ENCODE data around the gene ZNF81.
"Not testable (repeated sequence)": the region's sequence is repeated elsewhere in the genome, so short reads cannot be mapped to it uniquely, and the experiment has no call there.

Gene ZNF81

DNA sequence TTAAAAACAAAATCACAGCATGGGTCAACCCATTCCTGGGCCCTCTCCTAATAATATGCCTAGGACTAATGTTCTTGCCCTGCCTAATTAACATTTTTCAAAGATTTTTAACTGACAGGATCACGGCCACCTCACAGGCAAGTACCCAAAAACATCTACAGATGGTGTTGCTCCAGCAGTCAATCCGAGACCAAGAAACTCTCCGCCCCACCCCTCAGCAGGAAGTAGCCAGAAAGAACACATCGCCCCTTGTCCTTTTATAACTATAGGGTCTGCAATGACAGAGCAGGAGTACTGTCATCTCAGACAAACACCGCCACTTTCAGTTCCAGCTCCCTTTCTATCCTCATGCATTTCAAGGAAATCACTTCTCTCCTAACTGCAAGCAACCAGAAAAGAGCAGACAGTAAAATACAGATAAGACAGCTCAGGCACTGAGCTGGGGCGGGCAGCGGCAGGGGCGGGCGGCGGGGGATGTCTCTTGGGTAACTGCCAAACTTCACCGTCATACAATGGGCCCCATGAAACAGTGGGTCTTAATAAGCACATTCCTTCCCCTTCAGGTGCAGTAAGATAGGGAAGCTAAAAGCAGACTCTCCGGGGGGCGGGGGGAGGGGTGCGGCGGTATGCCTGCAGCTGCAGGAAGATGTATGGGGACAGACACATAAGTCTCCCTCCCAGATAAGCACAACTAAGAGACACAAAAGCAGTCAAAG, 99.7 kb downstream of the ZNF81 start:
- DNase-seq (ENCODE audit: low spot score) = no peak

DNA sequence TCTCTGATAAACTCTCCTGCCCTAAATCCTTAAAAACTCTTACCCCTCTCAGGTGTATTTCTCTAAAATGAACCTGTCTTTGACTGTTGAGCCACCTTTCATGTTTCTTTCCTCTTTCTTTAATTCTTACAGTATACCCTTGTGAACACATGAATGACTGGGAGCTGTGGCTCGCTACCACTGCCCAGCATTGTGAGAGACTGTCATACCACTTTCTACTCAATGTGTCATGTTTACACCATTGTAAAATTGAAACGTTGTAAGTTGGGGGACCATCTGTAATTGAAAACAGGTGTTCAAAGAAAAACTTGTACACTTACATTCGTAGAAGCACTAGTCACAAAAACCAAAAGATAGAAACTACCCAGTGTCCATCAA, 100.2 kb downstream of the ZNF81 start:
- no peak for DNase-seq (ENCODE audit: low spot score)

DNA sequence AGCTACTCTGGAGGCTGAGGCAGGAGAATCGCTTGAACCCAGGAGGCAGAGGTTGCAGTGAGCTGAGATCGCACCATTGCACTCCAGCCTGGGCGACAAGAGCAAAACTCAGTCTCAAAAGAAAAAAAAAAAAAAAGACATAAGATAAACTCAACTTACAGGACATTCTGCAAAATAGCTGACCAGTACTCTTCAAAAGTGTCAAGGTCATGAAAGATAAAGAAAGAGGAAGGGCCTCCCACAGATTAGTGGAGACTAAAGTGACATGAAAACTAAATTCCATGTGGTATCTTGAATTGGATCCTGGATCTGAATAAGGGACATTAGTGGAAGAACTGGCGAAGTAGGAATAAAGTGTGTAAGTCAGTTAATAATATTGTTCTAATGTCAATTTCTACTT, 103.7 kb downstream of the ZNF81 start:
- no peak for DNase-seq (ENCODE audit: low spot score)

DNA sequence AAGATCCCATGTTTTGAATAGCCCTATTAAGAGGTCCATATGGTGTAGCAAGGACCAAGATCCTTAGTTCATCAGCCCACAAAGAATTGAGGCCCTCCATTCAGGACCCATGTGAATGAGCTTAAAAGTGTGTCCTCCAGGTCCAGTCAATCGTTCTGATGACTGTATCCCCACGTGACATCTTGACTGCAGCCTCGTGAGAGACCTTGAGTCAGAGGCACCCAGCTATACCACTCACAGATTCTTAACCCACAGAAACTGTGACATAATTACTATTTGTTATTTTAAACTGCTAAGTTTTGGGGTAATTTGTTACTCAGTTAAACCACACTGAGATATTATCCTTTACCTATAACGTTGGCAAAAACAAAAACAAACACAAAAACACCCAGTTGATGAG, 104.7 kb downstream of the ZNF81 start:
- DNase-seq (ENCODE audit: low spot score) = no peak

DNA sequence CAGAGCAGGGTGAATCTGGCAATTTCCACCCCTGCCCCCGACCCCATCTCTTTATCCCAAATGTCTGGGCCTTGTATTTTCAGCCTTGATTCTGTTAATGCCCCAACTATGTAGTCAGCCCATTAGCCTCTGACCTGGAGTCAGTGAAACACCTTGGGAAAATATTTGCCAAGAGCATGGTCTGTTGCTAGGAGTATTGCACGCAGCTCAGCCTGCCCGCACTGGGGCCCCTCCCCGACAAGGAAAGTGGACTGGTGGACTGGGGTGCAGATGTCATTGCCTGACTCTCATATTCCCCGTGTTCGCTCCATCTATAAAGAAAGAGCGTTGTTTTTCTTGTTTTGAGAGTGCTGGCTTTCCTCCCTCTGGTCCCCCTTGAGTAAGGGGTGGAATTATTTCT, 118.6 kb downstream of the ZNF81 start:
- not testable (repeated sequence) for DNase-seq (ENCODE audit: low spot score)

DNA sequence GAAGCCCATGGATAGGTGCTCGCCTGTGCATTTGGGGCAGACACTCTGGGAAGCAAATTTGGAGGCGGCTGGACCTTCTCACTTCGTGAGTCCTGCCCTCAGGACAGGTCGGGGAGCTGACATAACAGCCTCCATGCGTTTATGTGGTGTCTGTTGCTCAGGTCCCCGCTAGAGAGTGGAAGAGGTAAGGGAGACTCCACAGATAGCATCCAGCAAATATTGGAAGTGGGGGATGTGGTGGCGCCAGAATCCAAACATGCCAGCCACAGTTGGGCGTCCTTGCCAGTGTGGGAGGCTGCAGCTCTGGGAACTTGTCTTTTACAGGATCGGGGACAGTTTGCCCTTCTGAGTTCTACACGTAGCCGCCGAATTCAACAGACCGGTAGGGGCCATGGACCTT, 119.3 kb downstream of the ZNF81 start:
- DNase-seq (ENCODE audit: low spot score) = no peak

DNA sequence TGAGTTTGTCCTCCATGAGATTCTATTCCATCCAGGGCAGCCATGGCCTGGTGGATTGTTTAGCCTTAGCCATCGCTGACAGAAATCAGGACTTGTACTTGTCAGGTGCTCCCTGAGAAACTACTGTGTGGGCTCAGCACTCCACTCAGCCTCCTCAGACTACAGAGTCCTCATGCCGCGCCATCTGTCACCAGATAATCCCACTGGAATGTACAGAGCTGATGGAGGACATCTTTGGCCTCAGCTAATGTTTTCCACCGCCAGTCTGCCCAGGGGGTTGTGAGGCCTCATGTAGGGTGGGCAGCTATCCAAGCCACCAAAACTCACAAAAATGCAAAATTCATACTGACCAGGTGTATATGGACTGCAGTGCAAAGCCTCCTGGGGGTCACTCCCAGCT, 121.5 kb downstream of the ZNF81 start:
- not testable (repeated sequence) for DNase-seq (ENCODE audit: low spot score)

DNA sequence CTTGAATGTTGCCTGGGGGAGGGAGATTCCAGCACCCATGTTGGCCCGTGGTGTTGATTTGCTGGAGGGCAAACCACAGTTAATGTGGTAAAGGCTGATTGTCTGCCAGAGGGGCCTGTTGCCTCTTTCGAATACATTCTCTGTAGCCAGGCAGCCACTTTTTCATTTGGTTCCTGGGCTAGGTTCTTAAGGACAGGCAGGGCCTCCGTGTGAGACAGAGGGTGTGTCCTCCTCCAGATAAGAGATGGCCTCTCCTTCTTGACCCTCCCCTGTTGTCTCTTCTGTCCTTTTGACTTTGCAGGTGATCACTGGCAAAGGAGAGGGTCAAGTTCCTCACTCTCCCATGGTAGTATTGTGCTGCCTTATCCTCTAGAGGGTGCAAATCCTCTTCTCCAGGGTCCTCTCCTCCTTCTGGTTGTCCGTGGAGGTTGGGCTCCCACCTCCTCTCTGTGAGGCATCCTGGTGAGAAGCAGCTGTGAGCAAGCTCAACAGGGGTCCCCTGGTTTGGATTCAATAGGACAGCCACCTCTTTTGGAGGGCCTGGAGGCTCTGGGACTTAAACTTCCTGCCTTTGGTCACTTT, 122.2 kb downstream of the ZNF81 start:
- DNase-seq (ENCODE audit: low spot score) = no peak

DNA sequence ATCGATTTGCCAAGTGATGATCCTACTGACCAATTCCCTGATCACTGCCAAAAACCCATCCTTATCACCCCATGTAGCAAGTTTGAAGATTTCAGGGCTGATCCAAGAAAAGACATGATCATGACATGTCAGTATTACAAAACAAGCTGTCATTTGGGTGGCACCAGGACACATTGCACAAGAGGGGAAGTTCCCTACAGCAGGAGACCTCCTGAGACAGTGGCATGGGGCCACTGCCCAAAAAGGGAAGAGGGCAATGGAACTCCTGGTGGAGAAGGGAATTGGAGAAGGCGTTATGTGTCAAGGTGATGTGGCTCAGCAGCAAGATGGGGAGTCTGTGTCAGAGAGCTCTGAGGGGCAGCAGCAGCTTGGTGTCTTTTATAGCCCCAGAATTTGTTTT, 123.7 kb downstream of the ZNF81 start:
- DNase-seq (ENCODE audit: low spot score) = no peak

DNA sequence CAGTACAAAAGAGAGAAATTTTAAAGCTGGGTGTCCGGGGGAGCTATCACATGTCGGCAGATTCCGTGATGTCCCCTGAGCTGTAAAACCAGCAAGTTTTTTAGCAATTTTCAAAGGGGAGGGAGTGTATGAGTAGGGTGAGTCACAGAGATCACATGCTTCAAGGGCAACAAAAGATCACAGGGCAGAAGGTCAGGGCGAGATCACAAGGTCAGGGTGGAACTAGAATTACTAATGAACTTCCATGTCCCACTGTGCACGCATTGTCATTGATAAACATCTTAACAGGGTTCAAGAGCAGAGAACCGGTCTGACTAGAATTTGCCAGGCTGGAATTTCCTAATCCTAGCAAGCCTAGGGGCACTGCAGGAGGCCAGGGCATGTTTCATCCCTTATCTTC, 125.1 kb downstream of the ZNF81 start:
- not testable (repeated sequence) for DNase-seq (ENCODE audit: low spot score)

DNA sequence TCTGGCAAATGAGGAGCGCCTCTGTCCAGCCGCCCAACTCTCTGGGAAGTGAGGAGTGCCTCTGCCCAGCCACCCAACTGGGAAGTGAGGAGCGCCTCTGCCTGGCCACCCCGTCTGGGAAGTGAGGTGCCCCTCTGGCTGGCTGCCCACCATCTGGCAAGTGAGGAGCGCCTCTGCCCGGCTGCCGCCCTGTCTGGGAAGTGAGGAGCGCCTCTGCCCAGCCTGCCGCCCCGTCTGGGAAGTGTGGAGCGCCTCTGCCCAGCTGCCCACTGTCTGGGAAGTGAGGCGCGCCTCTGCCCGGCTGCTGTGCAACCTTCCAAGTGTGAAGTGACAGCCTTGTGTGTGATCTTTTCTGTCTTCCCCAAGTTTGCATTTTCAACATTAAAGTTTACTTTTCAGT, 128.8 kb downstream of the ZNF81 start:
- DNase-seq (ENCODE audit: low spot score) = not testable (repeated sequence)

Data from hematopoietic multipotent progenitor cell treated with erythropoietin and hydrocortisone succinate and interleukin-3 and kit ligand, for 15 days (in vitro differentiated cells).